ENCODE results near the gene KRTAP10-7. TPM values are rescaled to one million over a fixed set of nuclear protein-coding genes. Genes with fewer than 3 reads are reported as not detected.

The KRTAP10-7 gene
- total and polyA plus RNA-seq, 2 experiments from 2014 or later = not detected

GRCh38 chr21:44612669-44613229 is 12.4 kb downstream of the KRTAP10-7 start:
- Histone ChIP-seq H3F3A (ENCODE audit: insufficient read depth) (no peaks in the 10 kb centered on the region), H3K27ac (no peak overlapping the region), H3K27me3 (replicated peaks; ENCODE audit: insufficient read depth) (no peaks in the 10 kb centered on the region; the same call in 1 of the 2 replicates), H3K36me3 (ENCODE audit: low read depth) (no peaks in the 10 kb centered on the region), H3K4me2 (ENCODE audit: unreplicated experiment) (no peak overlapping the region), H3K9me2 (ENCODE audit: insufficient read depth) (no peaks in the 10 kb centered on the region), H4K20me1 (ENCODE audit: insufficient read depth) (no peaks in the 10 kb centered on the region), H3K4me3 (no peak overlapping the region), H3K9me3 (ENCODE audit: low read depth) (no peaks in the 10 kb centered on the region), H2AFZ (no peak overlapping the region), H3K4me1 (ENCODE audit: insufficient read depth) (no peaks in the 10 kb centered on the region), H3K9ac (no peak overlapping the region), H3K79me2 (ENCODE audit: insufficient read depth) (no peaks in the 10 kb centered on the region)
- 42 to 55% methylated on average over 12 to 13 of the region's 13 CpGs for WGBS, 2 experiments (ENCODE audit: low coverage in 1 of 2, low lambda C conversion rate in 2 of 2, missing lambda C conversion rate in 2 of 2)
- TF ChIP-seq EZH2 (IDR thresholded peaks at IDR 0.05; ENCODE audit: insufficient read depth, poor library complexity, severe bottlenecking) (no peak), EZH2phosphoT487 (IDR thresholded peaks at IDR 0.05; ENCODE audit: insufficient read depth, low read depth) (no peak)
- in situ Hi-C loops (cut with MboI) = no loop called here
- DNase-seq = no peak

GRCh38 chr21:44613386-44614155 is 13.2 kb downstream of the KRTAP10-7 start:
- Histone ChIP-seq H3K79me2 (ENCODE audit: insufficient read depth) (no peaks in the 10 kb centered on the region), H3K27ac (no peak overlapping the region), H3K36me3 (ENCODE audit: low read depth) (no peaks in the 10 kb centered on the region), H3K9me2 (ENCODE audit: insufficient read depth) (no peaks in the 10 kb centered on the region), H3K9ac (no peak overlapping the region), H3K9me3 (ENCODE audit: low read depth) (no peaks in the 10 kb centered on the region), H3K27me3 (replicated peaks; ENCODE audit: insufficient read depth) (no peaks in the 10 kb centered on the region; the same call in 1 of the 2 replicates), H2AFZ (no peak overlapping the region), H4K20me1 (ENCODE audit: insufficient read depth) (no peaks in the 10 kb centered on the region), H3K4me3 (no peak overlapping the region), H3F3A (ENCODE audit: insufficient read depth) (no peaks in the 10 kb centered on the region), H3K4me2 (ENCODE audit: unreplicated experiment) (no peak overlapping the region), H3K4me1 (ENCODE audit: insufficient read depth) (no peaks in the 10 kb centered on the region)
- no peak for DNase-seq
- in situ Hi-C loops (cut with MboI) = no loop called here
- WGBS, 2 experiments (ENCODE audit: low coverage in 1 of 2, low lambda C conversion rate in 2 of 2, missing lambda C conversion rate in 2 of 2) = 57 to 59% methylated on average over 23 to 26 of the region's 26 CpGs
- no peak for TF ChIP-seq EZH2 (IDR thresholded peaks at IDR 0.05; ENCODE audit: insufficient read depth, poor library complexity, severe bottlenecking)
- TF ChIP-seq EZH2phosphoT487 (IDR thresholded peaks at IDR 0.05; ENCODE audit: insufficient read depth, low read depth) = no peak

- TF ChIP-seq EZH2phosphoT487 (IDR thresholded peaks at IDR 0.05; ENCODE audit: insufficient read depth, low read depth) (no peak), EZH2 (IDR thresholded peaks at IDR 0.05; ENCODE audit: insufficient read depth, poor library complexity, severe bottlenecking) (no peak)
- Histone ChIP-seq H3K9ac (no peak overlapping the region), H3K27ac (no peak overlapping the region), H3K4me1 (ENCODE audit: insufficient read depth) (no peaks in the 10 kb centered on the region), H2AFZ (no peak overlapping the region), H4K20me1 (ENCODE audit: insufficient read depth) (no peaks in the 10 kb centered on the region), H3K9me2 (ENCODE audit: insufficient read depth) (no peaks in the 10 kb centered on the region), H3F3A (ENCODE audit: insufficient read depth) (no peaks in the 10 kb centered on the region), H3K9me3 (ENCODE audit: low read depth) (no peaks in the 10 kb centered on the region), H3K27me3 (replicated peaks; ENCODE audit: insufficient read depth) (no peaks in the 10 kb centered on the region; the same call in 1 of the 2 replicates), H3K79me2 (ENCODE audit: insufficient read depth) (no peaks in the 10 kb centered on the region), H3K4me3 (no peak overlapping the region), H3K4me2 (ENCODE audit: unreplicated experiment) (no peak overlapping the region), H3K36me3 (ENCODE audit: low read depth) (no peaks in the 10 kb centered on the region)
- in situ Hi-C loops (cut with MboI) = no loop called here
- DNase-seq = no peak
- 28 to 43% methylated on average over 19 to 20 of the region's 20 CpGs for WGBS, 2 experiments (ENCODE audit: low coverage in 1 of 2, low lambda C conversion rate in 2 of 2, missing lambda C conversion rate in 2 of 2)
These were observed 13.8 kb downstream of the KRTAP10-7 start for GRCh38 chr21:44614161-44614631.

DNA sequence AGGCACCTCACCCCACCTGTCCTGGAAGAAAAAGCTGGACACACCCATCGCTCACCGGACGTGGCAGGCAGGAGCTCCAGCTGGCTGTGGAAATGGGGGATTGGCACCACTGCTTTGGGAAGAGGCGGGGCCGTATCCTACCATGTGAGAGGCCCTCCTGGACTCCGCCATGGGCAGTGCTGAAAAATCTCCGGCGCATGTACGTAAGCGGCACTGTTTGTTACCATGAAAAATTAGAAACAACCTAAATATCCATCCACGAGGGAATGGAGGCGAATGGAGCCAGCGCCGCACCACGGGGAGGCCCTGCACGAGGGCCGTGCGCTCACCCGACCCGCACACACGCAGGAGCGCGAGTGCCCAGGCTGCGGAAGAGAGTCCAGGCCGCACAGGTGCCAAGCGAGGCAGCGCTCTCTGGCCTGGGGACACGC is 14.6 kb downstream of the KRTAP10-7 start:
- TF ChIP-seq EZH2phosphoT487 (IDR thresholded peaks at IDR 0.05; ENCODE audit: insufficient read depth, low read depth) = no peak
- TF ChIP-seq EZH2 (IDR thresholded peaks at IDR 0.05; ENCODE audit: insufficient read depth, poor library complexity, severe bottlenecking) = no peak
- 75 to 80% methylated on average over 26 to 28 of the region's 28 CpGs for WGBS, 2 experiments (ENCODE audit: low coverage in 1 of 2, low lambda C conversion rate in 2 of 2, missing lambda C conversion rate in 2 of 2)
- Histone ChIP-seq H3K9ac (no peak overlapping the region), H3K4me2 (ENCODE audit: unreplicated experiment) (no peak overlapping the region), H3K36me3 (ENCODE audit: low read depth) (no peaks in the 10 kb centered on the region), H4K20me1 (ENCODE audit: insufficient read depth) (no peaks in the 10 kb centered on the region), H3K4me1 (ENCODE audit: insufficient read depth) (no peaks in the 10 kb centered on the region), H3K9me2 (ENCODE audit: insufficient read depth) (no peaks in the 10 kb centered on the region), H2AFZ (no peak overlapping the region), H3K79me2 (ENCODE audit: insufficient read depth) (no peaks in the 10 kb centered on the region), H3K27ac (no peak overlapping the region), H3K4me3 (no peak overlapping the region), H3F3A (ENCODE audit: insufficient read depth) (no peaks in the 10 kb centered on the region), H3K27me3 (replicated peaks; ENCODE audit: insufficient read depth) (no peaks in the 10 kb centered on the region; the same call in 1 of the 2 replicates), H3K9me3 (ENCODE audit: low read depth) (no peaks in the 10 kb centered on the region)
- in situ Hi-C loops (cut with MboI) = no loop called here
- no peak for DNase-seq

All from GM23248 (cell line).